ENCODE results near the gene NCAM2. TPM values are rescaled to one million over a fixed set of nuclear protein-coding genes. Genes with fewer than 3 reads are reported as not detected.

Gene NCAM2
- total and polyA plus RNA-seq, 2 of the 8 experiments (the other 6 are each of a cell fraction or from before 2014, with no cell fraction given), result 0.14 to 1.1 TPM

GRCh38 chr21:21114461-21114860 is 116.3 kb downstream of the NCAM2 start:
- H3K4me1 ChIP-seq (replicated peaks in 1 of 4; ENCODE audit: control insufficient read depth in 3 of 4, insufficient read depth in 4 of 4, low read length in 3 of 4), result no peaks in the 10 kb centered on the region
- no peak overlapping the region for H3K18ac ChIP-seq (ENCODE audit: extremely low read depth, low read length)
- no peak overlapping the region for H2BK12ac ChIP-seq (ENCODE audit: low read depth, low read length)
- H4K20me1 ChIP-seq (replicated peaks in 1 of 2; ENCODE audit: control insufficient read depth in 1 of 2, insufficient read depth in 2 of 2, low read length in 2 of 2), result no peaks in the 10 kb centered on the region
- H3K14ac ChIP-seq (ENCODE audit: insufficient read length), result no peak overlapping the region
- no peaks in the 10 kb centered on the region for H3K27me3 ChIP-seq (replicated peaks in 1 of 4; ENCODE audit: control insufficient read depth in 3 of 4, extremely low read depth in 1 of 4, insufficient read depth in 3 of 4, low read length in 3 of 4)
- H3K56ac ChIP-seq (replicated peaks; ENCODE audit: insufficient read length, low read depth, low read length), result no peak overlapping the region
- H3K9ac ChIP-seq (replicated peaks in 1 of 4; ENCODE audit: extremely low read depth in 1 of 4, low read depth in 3 of 4, low read length in 3 of 4), result no peak overlapping the region
- no peak overlapping the region for H2BK5ac ChIP-seq (ENCODE audit: low read depth, low read length)
- no peak overlapping the region for H3K4me2 ChIP-seq (ENCODE audit: insufficient read depth in 1 of 2, low read depth in 2 of 2, low read length in 2 of 2)
- H3K36me3 ChIP-seq (ENCODE audit: control insufficient read depth in 2 of 4, insufficient read depth in 4 of 4, low read length in 3 of 4), result no peaks in the 10 kb centered on the region
- FAIRE-seq (no peak), DNase-seq (ENCODE audit: low read depth in 1 of 2, low spot score in 2 of 2) (no peak)
- no peak overlapping the region for H2AFZ ChIP-seq (ENCODE audit: low read length)
- no peak overlapping the region for H3K4ac ChIP-seq (replicated peaks; ENCODE audit: insufficient read length, low read depth, low read length)
- no peak overlapping the region for H4K5ac ChIP-seq (ENCODE audit: insufficient read length, low read depth, low read length)
- POLR2A ChIA-PET (ENCODE audit: partially characterized antibody), result no interaction called here
- H2BK20ac ChIP-seq (ENCODE audit: low read length), result no peak overlapping the region
- H3K23ac ChIP-seq (ENCODE audit: insufficient read length), result no peak overlapping the region
- no peaks in the 10 kb centered on the region for H3K79me1 ChIP-seq (ENCODE audit: low read depth, low read length)
- CTCF ChIA-PET (ENCODE audit: partially characterized antibody), result interaction anchor here (0.6 to 1.3 kb wide), 3 partner anchors 13 to 357 kb away, joined by 3 to 6 read pairs (median 3); no protein-coding TSS in a partner anchor
- H4K8ac ChIP-seq (ENCODE audit: extremely low read depth, insufficient read depth, low read length), result no peak overlapping the region
- no peak overlapping the region for H4K91ac ChIP-seq (replicated peaks; ENCODE audit: insufficient read length, low read length)
- H3K27ac ChIP-seq (ENCODE audit: low read depth, low read length), result no peak overlapping the region
- no peaks in the 10 kb centered on the region for H3K9me3 ChIP-seq (ENCODE audit: insufficient read depth in 2 of 2, low read depth in 1 of 2, low read length in 1 of 2)
- no peaks in the 10 kb centered on the region for H3K23me2 ChIP-seq (ENCODE audit: low read depth, low read length)
- no peak overlapping the region for H2BK120ac ChIP-seq (replicated peaks; ENCODE audit: low read depth, low read length)
- H2BK15ac ChIP-seq (ENCODE audit: low read length), result no peak overlapping the region
- H3K79me2 ChIP-seq (ENCODE audit: control insufficient read depth in 1 of 2, insufficient read depth in 2 of 2, low read length in 2 of 2), result no peaks in the 10 kb centered on the region
- no peak overlapping the region for H2AK5ac ChIP-seq (ENCODE audit: low read depth, low read length)
- TF ChIP-seq SIN3A (conservative IDR thresholded peaks at IDR 0.05 in 1 of 2, IDR thresholded peaks at IDR 0.05 in 1 of 2; ENCODE audit: low read depth in 1 of 2, low read length in 2 of 2), result no peak
- TF ChIP-seq ZNF274 (IDR thresholded peaks at IDR 0.05; ENCODE audit: borderline replicate concordance, extremely low read depth, low read length), result no peak
- TF ChIP-seq GABPA (IDR thresholded peaks at IDR 0.05; ENCODE audit: borderline replicate concordance, insufficient read depth, low read length), result no peak
- WGBS, 2 experiments (ENCODE audit: extremely low coverage in 1 of 2, insufficient coverage in 1 of 2, insufficient read length in 1 of 2, insufficient replicate concordance in 2 of 2, low coverage in 1 of 2, low lambda C conversion rate in 2 of 2, missing lambda C conversion rate in 1 of 2), result 96% methylated on average over 4 of the region's 4 CpGs; no CpG with 5 or more reads in 1 of the 2 experiments
- no peak overlapping the region for H3K4me3 ChIP-seq (ENCODE audit: extremely low read depth in 1 of 4, insufficient read depth in 2 of 4, low read depth in 3 of 4, low read length in 4 of 4)
